Activated naive CD8-positive, alpha-beta T cell treated with anti-CD3 and anti-CD28 coated beads for 36 hours (primary cell): ENCODE results near the gene HK2. TPM values are rescaled to one million over a fixed set of nuclear protein-coding genes. Genes with fewer than 3 reads are reported as not detected.

Experiments
- DNase-seq: peaks from one replicate; pipeline ENCODE4 v3.0.0; 2021
- H3K27ac Mint-ChIP-seq: one replicate; pipeline ENCODE4 v1.8.0; 2022; ENCODE audit warnings: mild to moderate bottlenecking, moderate library complexity, mixed read lengths
- H3K27me3 Mint-ChIP-seq: one replicate; pipeline ENCODE4 v1.8.0; 2022; ENCODE audit warnings: mild to moderate bottlenecking, mixed read lengths
- H3K36me3 Mint-ChIP-seq: one replicate; pipeline ENCODE4 v1.8.0; 2021; ENCODE audit warnings: mild to moderate bottlenecking, mixed read lengths
- H3K4me1 Mint-ChIP-seq: one replicate; pipeline ENCODE4 v1.8.0; 2021; ENCODE audit warnings: mixed read lengths
- H3K4me3 Mint-ChIP-seq: one replicate; pipeline ENCODE4 v1.8.0; 2022; ENCODE audit warnings: mild to moderate bottlenecking, moderate library complexity, mixed read lengths
- H3K9me3 Mint-ChIP-seq: one replicate; pipeline ENCODE4 v1.8.0; 2022; ENCODE audit warnings: mixed read lengths
- total RNA-seq, 2 experiments: library from RNA; stranded (reverse); gene quantifications; one replicate each; pipeline ENCODE4 v1.2.3, GENCODE V29; 2021

The HK2 gene
- total RNA-seq, 2 experiments from 2014 or later: 101 to 102 TPM

GRCh38 chr2:74908748-74909444, 75.0 kb downstream of the HK2 start:
- H3K4me3 Mint-ChIP-seq: no peak overlapping the region
- H3K27ac Mint-ChIP-seq: no peak overlapping the region
- H3K9me3 Mint-ChIP-seq: no peaks in the 10 kb centered on the region
- H3K27me3 Mint-ChIP-seq: peaks cover 57% of the 10 kb centered on the region
- H3K36me3 Mint-ChIP-seq: peaks cover 1% of the 10 kb centered on the region
- no peak for DNase-seq
- peaks cover 8% of the 10 kb centered on the region for H3K4me1 Mint-ChIP-seq

- peaks cover 1% of the 10 kb centered on the region for H3K36me3 Mint-ChIP-seq
- H3K4me1 Mint-ChIP-seq: peaks cover 8% of the 10 kb centered on the region
- no peak for DNase-seq
- H3K27ac Mint-ChIP-seq: no peak overlapping the region
- H3K9me3 Mint-ChIP-seq: no peaks in the 10 kb centered on the region
- H3K4me3 Mint-ChIP-seq: no peak overlapping the region
- H3K27me3 Mint-ChIP-seq: peaks cover 68% of the 10 kb centered on the region
Measured at GRCh38 chr2:74910245-74910644, 76.3 kb downstream of the HK2 start.

- H3K4me1 Mint-ChIP-seq: peaks cover 14% of the 10 kb centered on the region
- H3K36me3 Mint-ChIP-seq: no peaks in the 10 kb centered on the region
- H3K27me3 Mint-ChIP-seq: peaks cover 70% of the 10 kb centered on the region
- H3K4me3 Mint-ChIP-seq: no peak overlapping the region
- H3K9me3 Mint-ChIP-seq: no peaks in the 10 kb centered on the region
- DNase-seq: no peak
- no peak overlapping the region for H3K27ac Mint-ChIP-seq
Measured at GRCh38 chr2:74911061-74911460, 77.1 kb downstream of the HK2 start.

GRCh38 chr2:74915743-74916142, 81.8 kb downstream of the HK2 start:
- Mint-ChIP-seq H3K27ac (no peak overlapping the region), H3K4me3 (no peak overlapping the region), H3K9me3 (no peaks in the 10 kb centered on the region), H3K36me3 (no peaks in the 10 kb centered on the region), H3K27me3 (peaks cover 48% of the 10 kb centered on the region), H3K4me1 (peaks cover 7% of the 10 kb centered on the region)
- peak; percentile 70 for DNase-seq

- peaks cover 44% of the 10 kb centered on the region for H3K27me3 Mint-ChIP-seq
Measured at GRCh38 chr2:74916394-74916793, 82.5 kb downstream of the HK2 start.

GRCh38 chr2:74917702-74918619, 84.0 kb downstream of the HK2 start:
- Mint-ChIP-seq H3K9me3 (no peaks in the 10 kb centered on the region), H3K4me3 (no peak overlapping the region), H3K4me1 (peaks cover 7% of the 10 kb centered on the region), H3K36me3 (no peaks in the 10 kb centered on the region), H3K27ac (no peak overlapping the region), H3K27me3 (peaks cover 35% of the 10 kb centered on the region)
- no peak for DNase-seq

More at GRCh38 chr2:74916394-74916793, 82.5 kb downstream of the HK2 start:
- DNase-seq: no peak
- Mint-ChIP-seq H3K36me3 (no peaks in the 10 kb centered on the region), H3K9me3 (no peaks in the 10 kb centered on the region), H3K4me3 (no peak overlapping the region), H3K27ac (no peak overlapping the region), H3K4me1 (peaks cover 7% of the 10 kb centered on the region)

GRCh38 chr2:74919827-74920226, 85.9 kb downstream of the HK2 start:
- Mint-ChIP-seq H3K36me3 (no peaks in the 10 kb centered on the region), H3K27ac (no peak overlapping the region), H3K4me1 (peaks cover 7% of the 10 kb centered on the region), H3K9me3 (no peaks in the 10 kb centered on the region), H3K4me3 (peak overlapping the region; percentile 45), H3K27me3 (peaks cover 18% of the 10 kb centered on the region)
- peak; percentile 78 for DNase-seq

GRCh38 chr2:74921236-74921736, 87.4 kb downstream of the HK2 start:
- Mint-ChIP-seq H3K4me3 (no peak overlapping the region), H3K27me3 (peaks cover 12% of the 10 kb centered on the region), H3K36me3 (no peaks in the 10 kb centered on the region), H3K9me3 (no peaks in the 10 kb centered on the region), H3K4me1 (no peaks in the 10 kb centered on the region), H3K27ac (no peak overlapping the region)
- no peak for DNase-seq

GRCh38 chr2:74922592-74923227, 88.8 kb downstream of the HK2 start:
- Mint-ChIP-seq H3K36me3 (no peaks in the 10 kb centered on the region), H3K4me1 (no peaks in the 10 kb centered on the region)
- no peak for DNase-seq

GRCh38 chr2:74924463-74925265, 90.7 kb downstream of the HK2 start:
- Mint-ChIP-seq H3K27me3 (no peaks in the 10 kb centered on the region), H3K27ac (no peak overlapping the region), H3K9me3 (no peaks in the 10 kb centered on the region), H3K4me1 (no peaks in the 10 kb centered on the region), H3K4me3 (no peak overlapping the region), H3K36me3 (peaks cover 5% of the 10 kb centered on the region)
- no peak for DNase-seq

More at GRCh38 chr2:74922592-74923227, 88.8 kb downstream of the HK2 start:
- no peak overlapping the region for H3K27ac Mint-ChIP-seq
- H3K27me3 Mint-ChIP-seq: peaks cover 3% of the 10 kb centered on the region
- no peak overlapping the region for H3K4me3 Mint-ChIP-seq
- no peaks in the 10 kb centered on the region for H3K9me3 Mint-ChIP-seq

- H3K27me3 Mint-ChIP-seq: no peaks in the 10 kb centered on the region
- peaks cover 6% of the 10 kb centered on the region for H3K36me3 Mint-ChIP-seq
- H3K4me3 Mint-ChIP-seq: no peak overlapping the region
- H3K9me3 Mint-ChIP-seq: no peaks in the 10 kb centered on the region
- no peaks in the 10 kb centered on the region for H3K4me1 Mint-ChIP-seq
- DNase-seq: no peak
- no peak overlapping the region for H3K27ac Mint-ChIP-seq
Measured at GRCh38 chr2:74925361-74925786, 91.4 kb downstream of the HK2 start.

- Mint-ChIP-seq H3K9me3 (no peaks in the 10 kb centered on the region), H3K4me3 (no peak overlapping the region), H3K27ac (no peak overlapping the region), H3K36me3 (peaks cover 14% of the 10 kb centered on the region), H3K27me3 (no peaks in the 10 kb centered on the region), H3K4me1 (no peaks in the 10 kb centered on the region)
- no peak for DNase-seq
Measured at GRCh38 chr2:74927621-74928020, 93.7 kb downstream of the HK2 start.

- Mint-ChIP-seq H3K4me1 (no peaks in the 10 kb centered on the region), H3K27ac (no peak overlapping the region), H3K4me3 (no peak overlapping the region), H3K9me3 (peaks cover 1% of the 10 kb centered on the region), H3K27me3 (no peaks in the 10 kb centered on the region), H3K36me3 (peaks cover 19% of the 10 kb centered on the region)
- no peak for DNase-seq
Measured at GRCh38 chr2:74930811-74931486, 97.0 kb downstream of the HK2 start.

- no peak for DNase-seq
- Mint-ChIP-seq H3K9me3 (peaks cover 1% of the 10 kb centered on the region), H3K4me1 (no peaks in the 10 kb centered on the region), H3K4me3 (no peak overlapping the region), H3K27ac (no peak overlapping the region), H3K36me3 (peaks cover 21% of the 10 kb centered on the region), H3K27me3 (no peaks in the 10 kb centered on the region)
Measured at GRCh38 chr2:74931940-74932339, 98.0 kb downstream of the HK2 start.
